Astrocyte of the cerebellum (primary cell): Measurements from ENCODE around the gene SLC22A4.
A peak's percentile ranks its signal among the peaks of the same experiment; 100 is the strongest.

Experiments used
- DNase-seq: peaks from one replicate; pipeline ENCODE4 v3.0.0-alpha.2; 2011; ENCODE audit warnings: low read depth
- H3K4me3 ChIP-seq: 2 replicates; pipeline ENCODE4 v1.5.1; 2011; ENCODE audit warnings: mild to moderate bottlenecking, low read depth, low read length, moderate library complexity
- in situ Hi-C: cut with HindIII; loops from 2 replicates; pipeline ENCODE4 v1.10.0; 2017; ENCODE audit warnings: low sequenced_read_pairs
- TF ChIP-seq, protein P1 (sequence below): IDR thresholded peaks from 2 replicates; pipeline ENCODE4 v1.5.1; 2012; ENCODE audit warnings: low read length, low read depth, moderate library complexity, mild to moderate bottlenecking; ENCODE audit errors: missing control alignments

Gene SLC22A4

DNA sequence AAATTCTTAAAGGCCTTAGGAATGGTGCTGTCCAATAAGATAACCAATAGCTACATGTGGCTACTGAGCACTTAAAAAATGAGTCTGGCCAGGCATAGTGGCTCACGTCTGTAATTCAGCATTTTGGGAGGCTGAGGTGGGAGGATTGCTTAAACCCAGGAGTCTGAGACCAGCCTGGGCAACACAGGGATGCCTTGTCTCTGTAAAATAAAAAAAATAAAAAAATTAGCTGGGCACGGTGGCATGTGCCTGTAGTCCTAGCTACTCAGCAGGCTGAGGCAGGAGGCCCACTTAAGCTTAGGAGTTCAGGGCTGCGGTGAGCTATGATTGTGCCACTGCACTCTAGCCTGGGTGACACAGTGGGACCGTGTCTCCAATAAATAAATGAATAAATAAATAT, 74.0 kb downstream of the SLC22A4 start:
- no peak for DNase-seq
- in situ Hi-C loops = no loop called here
- no peak overlapping the region for H3K4me3 ChIP-seq
- TF ChIP-seq, protein P1, sequence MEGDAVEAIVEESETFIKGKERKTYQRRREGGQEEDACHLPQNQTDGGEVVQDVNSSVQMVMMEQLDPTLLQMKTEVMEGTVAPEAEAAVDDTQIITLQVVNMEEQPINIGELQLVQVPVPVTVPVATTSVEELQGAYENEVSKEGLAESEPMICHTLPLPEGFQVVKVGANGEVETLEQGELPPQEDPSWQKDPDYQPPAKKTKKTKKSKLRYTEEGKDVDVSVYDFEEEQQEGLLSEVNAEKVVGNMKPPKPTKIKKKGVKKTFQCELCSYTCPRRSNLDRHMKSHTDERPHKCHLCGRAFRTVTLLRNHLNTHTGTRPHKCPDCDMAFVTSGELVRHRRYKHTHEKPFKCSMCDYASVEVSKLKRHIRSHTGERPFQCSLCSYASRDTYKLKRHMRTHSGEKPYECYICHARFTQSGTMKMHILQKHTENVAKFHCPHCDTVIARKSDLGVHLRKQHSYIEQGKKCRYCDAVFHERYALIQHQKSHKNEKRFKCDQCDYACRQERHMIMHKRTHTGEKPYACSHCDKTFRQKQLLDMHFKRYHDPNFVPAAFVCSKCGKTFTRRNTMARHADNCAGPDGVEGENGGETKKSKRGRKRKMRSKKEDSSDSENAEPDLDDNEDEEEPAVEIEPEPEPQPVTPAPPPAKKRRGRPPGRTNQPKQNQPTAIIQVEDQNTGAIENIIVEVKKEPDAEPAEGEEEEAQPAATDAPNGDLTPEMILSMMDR = no peak

DNA sequence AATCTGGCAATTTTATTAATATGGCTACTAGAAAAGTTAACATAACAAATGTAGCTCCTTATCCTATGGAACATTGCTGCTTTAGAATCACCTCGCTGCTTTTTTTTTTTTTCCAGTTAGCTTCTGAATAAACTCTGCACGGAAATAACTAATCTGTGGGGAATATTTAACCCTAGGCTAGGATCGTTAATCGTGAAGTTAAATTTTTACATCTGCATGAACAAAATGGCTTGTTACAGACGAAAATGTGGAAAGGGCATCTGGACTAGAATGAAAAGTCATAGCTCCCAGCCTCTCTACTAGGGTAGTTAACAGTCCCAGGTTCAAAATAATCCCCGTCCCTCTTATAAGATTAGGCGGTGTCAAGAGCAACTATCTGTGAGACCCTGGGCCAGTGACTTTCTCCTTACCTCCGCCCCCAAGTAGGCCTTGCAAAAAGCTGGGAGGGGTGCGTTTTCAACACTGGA, 74.8 kb downstream of the SLC22A4 start:
- peak overlapping the region; percentile 57 for H3K4me3 ChIP-seq
- DNase-seq = no peak
- TF ChIP-seq, protein P1 = no peak
- in situ Hi-C loops = no loop called here

DNA sequence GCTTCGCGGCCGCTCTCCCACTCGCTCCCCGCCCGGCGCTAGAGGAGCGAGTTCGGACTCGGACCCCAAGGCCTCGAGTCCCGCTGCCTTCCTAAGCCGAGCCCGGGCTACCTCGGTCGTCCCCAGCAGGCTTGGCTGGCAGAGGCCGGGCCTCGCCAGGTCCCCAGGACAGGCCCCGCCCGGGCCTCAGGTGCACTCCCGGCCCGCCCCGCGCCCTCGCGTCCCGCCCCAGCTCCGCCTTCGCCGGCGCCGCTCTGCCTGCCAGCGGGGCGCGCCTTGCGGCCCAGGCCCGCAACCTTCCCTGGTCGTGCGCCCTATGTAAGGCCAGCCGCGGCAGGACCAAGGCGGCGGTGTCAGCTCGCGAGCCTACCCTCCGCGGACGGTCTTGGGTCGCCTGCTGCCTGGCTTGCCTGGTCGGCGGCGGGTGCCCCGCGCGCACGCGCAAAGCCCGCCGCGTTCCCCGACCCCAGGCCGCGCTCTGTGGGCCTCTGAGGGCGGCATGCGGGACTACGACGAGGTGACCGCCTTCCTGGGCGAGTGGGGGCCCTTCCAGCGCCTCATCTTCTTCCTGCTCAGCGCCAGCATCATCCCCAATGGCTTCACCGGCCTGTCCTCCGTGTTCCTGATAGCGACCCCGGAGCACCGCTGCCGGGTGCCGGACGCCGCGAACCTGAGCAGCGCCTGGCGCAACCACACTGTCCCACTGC, 75.4 kb downstream of the SLC22A4 start, which contains the start of gene SLC22A5:
Gene SLC22A5 (plus strand): TSS at position 237 of the 707 bp plus-strand sequence. CDS start 263 bp downstream, at position 500.
- no peak for DNase-seq
- TF ChIP-seq, protein P1 = no peak
- H3K4me3 ChIP-seq = peak within 1 kb of the TSS; percentile 57
- in situ Hi-C loops = no loop called here

DNA sequence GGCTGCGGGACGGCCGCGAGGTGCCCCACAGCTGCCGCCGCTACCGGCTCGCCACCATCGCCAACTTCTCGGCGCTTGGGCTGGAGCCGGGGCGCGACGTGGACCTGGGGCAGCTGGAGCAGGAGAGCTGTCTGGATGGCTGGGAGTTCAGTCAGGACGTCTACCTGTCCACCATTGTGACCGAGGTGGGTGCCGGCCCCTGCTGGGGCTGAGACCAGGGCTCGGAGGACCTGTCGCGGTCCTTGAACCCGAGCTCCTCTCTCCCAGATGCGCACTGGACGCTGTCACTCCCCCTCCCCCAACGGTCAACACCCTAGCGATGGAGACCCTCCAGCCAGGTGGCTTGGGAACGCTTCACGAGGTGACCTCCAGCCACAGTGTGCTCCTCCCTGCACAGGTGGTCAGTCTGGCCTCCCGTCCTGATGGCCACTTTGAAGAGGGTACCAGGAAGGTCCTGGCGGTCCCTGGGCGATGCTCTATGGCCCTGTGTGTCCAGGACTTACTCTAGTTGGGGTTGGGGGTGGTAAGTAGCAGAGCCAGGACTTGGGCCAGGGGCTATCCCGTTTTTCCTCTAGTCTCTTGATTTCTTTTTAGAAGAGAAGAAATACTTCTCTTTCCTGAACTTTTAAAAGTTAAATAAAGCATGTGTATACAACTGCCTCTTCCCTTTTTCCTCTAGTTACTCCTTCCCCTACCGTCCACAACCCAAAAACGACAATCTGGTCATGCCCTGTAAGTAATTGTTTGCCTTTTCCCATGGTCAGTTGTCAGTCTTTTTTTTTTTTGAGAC, 76.2 kb downstream of the SLC22A4 start:
- H3K4me3 ChIP-seq = peak overlapping the region; percentile 57
- in situ Hi-C loops = no loop called here
- DNase-seq = no peak
- TF ChIP-seq, protein P1 = no peak

DNA sequence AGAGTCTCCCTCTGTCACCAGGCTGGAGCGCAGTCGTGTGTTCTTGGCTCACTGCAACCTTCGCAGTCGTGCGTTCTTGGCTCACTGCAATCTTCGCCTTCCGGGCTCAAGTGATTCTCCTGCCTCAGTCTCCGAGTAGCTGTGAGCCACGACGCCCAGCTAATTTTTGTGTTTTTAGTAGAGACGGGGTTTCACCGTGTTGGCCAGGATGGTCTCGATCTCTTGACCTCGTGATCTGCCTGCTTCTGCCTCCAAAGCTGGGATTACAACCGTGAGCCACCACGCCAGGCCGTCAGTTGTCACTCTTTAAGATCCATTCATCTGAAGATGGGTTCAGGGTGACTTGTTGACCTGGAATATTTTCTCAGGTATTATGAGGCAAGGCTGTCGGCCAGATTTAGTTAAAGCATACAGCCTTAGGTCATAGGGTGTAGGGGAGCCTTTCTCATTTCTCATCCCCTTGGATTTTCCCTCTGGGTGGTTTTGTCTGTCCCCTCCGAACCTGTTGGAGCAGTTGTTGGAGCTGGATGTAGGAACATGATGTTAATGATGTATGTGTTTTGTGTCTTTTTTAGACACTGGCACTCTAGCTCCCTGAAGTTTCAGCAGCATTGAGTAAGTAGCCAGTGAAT, 76.9 kb downstream of the SLC22A4 start:
- DNase-seq = no peak
- H3K4me3 ChIP-seq = no peak overlapping the region
- TF ChIP-seq, protein P1 = no peak
- in situ Hi-C loops = no loop called here

DNA sequence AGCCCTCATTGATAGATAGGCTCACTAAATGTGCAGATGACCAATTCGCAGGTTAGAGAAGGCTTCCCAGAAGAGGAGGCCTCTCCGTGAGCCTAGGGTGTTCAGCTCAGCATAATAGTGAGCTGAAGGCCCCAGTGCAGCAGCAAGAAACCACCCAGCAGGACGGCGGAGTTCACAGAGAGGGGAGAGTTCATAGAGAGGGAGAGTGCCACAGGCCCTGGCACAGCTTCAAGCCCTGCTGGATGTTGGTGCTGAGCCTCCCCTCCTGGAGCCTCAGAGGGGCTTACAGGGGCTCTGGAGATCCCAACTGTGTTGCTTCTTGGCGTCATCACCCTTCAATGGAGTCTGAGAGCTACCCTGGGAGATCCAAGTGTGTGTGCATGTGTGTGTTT, 77.4 kb downstream of the SLC22A4 start:
- H3K4me3 ChIP-seq = no peak overlapping the region
- TF ChIP-seq, protein P1 = no peak
- no peak for DNase-seq
- in situ Hi-C loops = no loop called here
